Uterus (tissue), 2 donors: ENCODE measurements around the gene IQGAP2.

Experiments used
- POLR2A ChIP-seq, 2 donors: fragments of 450-650 bp; IDR thresholded peaks; one replicate each; pipeline ENCODE4 v1.6.1; 2016; ENCODE audit warnings: antibody characterized with exemption in 2 of 2, mild to moderate bottlenecking in 1 of 2, moderate library complexity in 1 of 2
- TF ChIP-seq, protein P1 (sequence below), 4 experiments: fragments of 200-600 bp in 2 of 4; fragments of 450-650 bp in 2 of 4; sonication (generic) in 2 of 4; IDR thresholded peaks; one replicate each; pipeline ENCODE4 v1.5.1; 2016 to 2019; ENCODE audit warnings: antibody characterized with exemption in 4 of 4, mild to moderate bottlenecking in 2 of 4, moderate library complexity in 1 of 4

DNA sequence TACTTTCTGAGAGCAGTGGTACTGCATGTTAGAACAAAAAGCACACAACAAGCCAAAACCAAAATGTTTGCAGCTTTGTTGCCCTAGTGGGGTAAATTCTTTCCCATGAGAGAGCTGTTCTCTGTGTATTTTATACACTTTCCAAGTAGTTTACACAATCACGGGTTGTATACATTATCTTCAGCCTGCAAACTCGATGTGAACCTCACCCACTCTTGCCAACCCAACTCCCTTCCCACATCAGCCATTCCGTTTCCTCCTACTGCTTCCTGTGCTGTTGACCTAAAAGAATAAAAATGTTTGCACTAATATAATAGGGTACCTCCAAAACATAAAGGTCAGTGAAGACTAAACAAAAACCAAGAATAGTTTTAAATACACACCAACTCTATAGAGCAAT lies 47.0 kb downstream of the IQGAP2 start:
- no peak for TF ChIP-seq POLR2A (IDR thresholded peaks at IDR 0.05)
- TF ChIP-seq, protein P1, sequence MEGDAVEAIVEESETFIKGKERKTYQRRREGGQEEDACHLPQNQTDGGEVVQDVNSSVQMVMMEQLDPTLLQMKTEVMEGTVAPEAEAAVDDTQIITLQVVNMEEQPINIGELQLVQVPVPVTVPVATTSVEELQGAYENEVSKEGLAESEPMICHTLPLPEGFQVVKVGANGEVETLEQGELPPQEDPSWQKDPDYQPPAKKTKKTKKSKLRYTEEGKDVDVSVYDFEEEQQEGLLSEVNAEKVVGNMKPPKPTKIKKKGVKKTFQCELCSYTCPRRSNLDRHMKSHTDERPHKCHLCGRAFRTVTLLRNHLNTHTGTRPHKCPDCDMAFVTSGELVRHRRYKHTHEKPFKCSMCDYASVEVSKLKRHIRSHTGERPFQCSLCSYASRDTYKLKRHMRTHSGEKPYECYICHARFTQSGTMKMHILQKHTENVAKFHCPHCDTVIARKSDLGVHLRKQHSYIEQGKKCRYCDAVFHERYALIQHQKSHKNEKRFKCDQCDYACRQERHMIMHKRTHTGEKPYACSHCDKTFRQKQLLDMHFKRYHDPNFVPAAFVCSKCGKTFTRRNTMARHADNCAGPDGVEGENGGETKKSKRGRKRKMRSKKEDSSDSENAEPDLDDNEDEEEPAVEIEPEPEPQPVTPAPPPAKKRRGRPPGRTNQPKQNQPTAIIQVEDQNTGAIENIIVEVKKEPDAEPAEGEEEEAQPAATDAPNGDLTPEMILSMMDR (IDR thresholded peaks at IDR 0.05), result no peak
